Tibial artery (tissue), 4 donors: ENCODE results near the gene LMAN1L.

Source experiments
- DNase-seq, 2 donors: peaks; one replicate each; pipeline ENCODE4 v3.0.0-alpha.2; 2019
- H3K27ac ChIP-seq, 2 donors: fragments of 200-600 bp; sonication (generic) in 1 of 2; 1 replicate in 1 of 2; 2 replicates in 1 of 2; pipeline ENCODE4 v1.5.1; 2018 to 2019; ENCODE audit warnings: mild to moderate bottlenecking in 1 of 2
- H3K27me3 ChIP-seq, 2 donors: fragments of 200-600 bp; sonication (generic) in 1 of 2; one replicate each; pipeline versions ENCODE4 v1.5.1 to v1.6.0; 2016 to 2019
- H3K36me3 ChIP-seq, 3 donors: fragments of 200-600 bp; sonication (generic) in 2 of 3; one replicate each; pipeline ENCODE4 v1.5.1; 2016 to 2019; ENCODE audit warnings: mild to moderate bottlenecking in 2 of 3
- H3K4me1 ChIP-seq, 4 donors: fragments of 200-600 bp; sonication (generic) in 2 of 4; 1 replicate in 3 of 4; 2 replicates in 1 of 4; pipeline ENCODE4 v1.5.1; 2016 to 2019
- H3K4me3 ChIP-seq, 2 donors: fragments of 200-600 bp; sonication (generic) in 1 of 2; 1 replicate in 1 of 2; 2 replicates in 1 of 2; pipeline ENCODE4 v1.5.1; 2018 to 2019; ENCODE audit warnings: mild to moderate bottlenecking in 2 of 2
- H3K9me3 ChIP-seq, 3 donors: fragments of 200-600 bp; sonication (generic) in 1 of 3; one replicate each; pipeline ENCODE4 v1.5.1; 2016 to 2019
- intact Hi-C: fragments of 100-400 bp; cut with DNase I; formaldehyde crosslinking; loops from one replicate; pipeline ENCODE4 v1.15.0; 2023; ENCODE audit warnings: low total_unique reads
- TF ChIP-seq, protein P1 (sequence below), 2 experiments: fragments of 200-600 bp in 1 of 2; fragments of 450-650 bp in 1 of 2; IDR thresholded peaks; one replicate each; pipeline ENCODE4 v1.5.1; 2017 to 2019; ENCODE audit warnings: antibody characterized with exemption in 2 of 2, mild to moderate bottlenecking in 1 of 2, moderate library complexity in 1 of 2

LMAN1L gene

DNA sequence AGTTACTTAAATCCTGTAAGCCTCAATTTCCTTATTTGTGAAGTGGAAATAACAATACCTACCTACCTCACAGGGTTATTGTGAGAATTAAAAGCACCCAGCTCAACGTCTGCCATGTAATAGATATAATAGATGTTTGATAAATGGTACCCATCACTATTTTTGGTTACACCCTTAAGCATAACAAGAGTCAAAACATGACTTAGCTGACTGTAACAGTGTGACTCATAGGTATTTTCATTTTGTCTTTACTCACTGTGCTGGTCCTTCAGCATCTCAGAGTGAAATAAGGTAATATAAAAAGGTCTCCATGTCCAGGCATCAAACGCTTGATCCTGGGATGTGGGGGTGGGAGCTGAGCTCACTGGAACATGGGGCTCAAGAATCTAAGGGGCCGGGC lies 16.9 kb downstream of the LMAN1L start:
- Histone ChIP-seq H3K27ac (no peak overlapping the region), H3K27me3 (peaks cover 0 to 56% of the 10 kb centered on the region in 2 donors), H3K9me3 (no peaks in the 10 kb centered on the region), H3K4me3 (no peak overlapping the region), H3K36me3 (no peaks in the 10 kb centered on the region), H3K4me1 (peaks cover 0 to 8% (median 0%) of the 10 kb centered on the region in 4 donors)
- TF ChIP-seq, protein P1, sequence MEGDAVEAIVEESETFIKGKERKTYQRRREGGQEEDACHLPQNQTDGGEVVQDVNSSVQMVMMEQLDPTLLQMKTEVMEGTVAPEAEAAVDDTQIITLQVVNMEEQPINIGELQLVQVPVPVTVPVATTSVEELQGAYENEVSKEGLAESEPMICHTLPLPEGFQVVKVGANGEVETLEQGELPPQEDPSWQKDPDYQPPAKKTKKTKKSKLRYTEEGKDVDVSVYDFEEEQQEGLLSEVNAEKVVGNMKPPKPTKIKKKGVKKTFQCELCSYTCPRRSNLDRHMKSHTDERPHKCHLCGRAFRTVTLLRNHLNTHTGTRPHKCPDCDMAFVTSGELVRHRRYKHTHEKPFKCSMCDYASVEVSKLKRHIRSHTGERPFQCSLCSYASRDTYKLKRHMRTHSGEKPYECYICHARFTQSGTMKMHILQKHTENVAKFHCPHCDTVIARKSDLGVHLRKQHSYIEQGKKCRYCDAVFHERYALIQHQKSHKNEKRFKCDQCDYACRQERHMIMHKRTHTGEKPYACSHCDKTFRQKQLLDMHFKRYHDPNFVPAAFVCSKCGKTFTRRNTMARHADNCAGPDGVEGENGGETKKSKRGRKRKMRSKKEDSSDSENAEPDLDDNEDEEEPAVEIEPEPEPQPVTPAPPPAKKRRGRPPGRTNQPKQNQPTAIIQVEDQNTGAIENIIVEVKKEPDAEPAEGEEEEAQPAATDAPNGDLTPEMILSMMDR (IDR thresholded peaks at IDR 0.05): no peak
- intact Hi-C loops: no loop called here
- DNase-seq: no peak

DNA sequence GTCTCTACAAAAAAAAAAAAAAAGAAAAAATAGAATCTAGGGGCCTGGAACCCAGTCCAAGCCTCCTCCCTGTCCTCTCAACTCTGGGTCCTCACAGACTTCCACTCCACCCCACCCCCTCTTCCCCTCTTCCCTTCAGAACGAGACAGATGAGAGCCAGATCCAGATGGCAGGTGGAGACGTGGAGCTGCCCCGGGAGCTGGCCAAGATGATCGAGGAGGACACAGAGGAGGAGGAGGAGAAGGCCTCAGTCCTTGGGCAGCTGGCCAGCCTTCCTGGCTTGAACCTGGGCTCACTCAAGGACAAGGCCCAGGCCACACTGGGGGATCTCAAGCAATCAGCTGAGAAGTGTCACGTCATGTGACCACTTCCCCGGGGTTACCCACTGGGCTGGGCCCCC lies 17.4 kb downstream of the LMAN1L start:
- Histone ChIP-seq H3K36me3 (no peaks in the 10 kb centered on the region), H3K4me3 (no peak overlapping the region), H3K27ac (no peak overlapping the region), H3K27me3 (peaks cover 0 to 55% of the 10 kb centered on the region in 2 donors), H3K4me1 (peaks cover 0 to 8% (median 0%) of the 10 kb centered on the region in 4 donors), H3K9me3 (no peaks in the 10 kb centered on the region)
- TF ChIP-seq, protein P1 (IDR thresholded peaks at IDR 0.05): no peak
- DNase-seq: no peak
- intact Hi-C loops: no loop called here

DNA sequence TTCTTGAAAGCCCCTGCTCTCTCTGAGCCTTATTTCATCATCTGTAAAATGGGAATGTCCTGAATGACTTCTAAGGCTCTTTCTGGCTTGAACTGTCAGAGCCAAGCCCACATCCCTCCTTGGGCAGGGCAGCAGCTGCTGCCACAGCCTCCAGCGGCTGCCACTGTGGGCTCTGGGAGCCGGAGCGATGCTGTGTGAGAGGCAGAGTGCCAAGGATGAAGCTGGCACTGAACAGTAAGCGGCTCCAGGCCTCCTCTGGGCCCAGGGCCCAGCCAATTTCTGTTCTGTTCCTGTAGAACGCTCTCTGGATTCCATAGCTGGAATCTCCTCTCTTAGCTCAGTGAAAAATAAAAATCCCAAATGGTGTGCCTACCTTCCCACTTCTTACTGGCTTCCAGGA lies 18.2 kb downstream of the LMAN1L start:
- H3K4me1 ChIP-seq: peaks cover 0 to 8% (median 0%) of the 10 kb centered on the region in 4 donors
- intact Hi-C loops: no loop called here
- peaks cover 0 to 7% (median 0%) of the 10 kb centered on the region in 3 donors for H3K36me3 ChIP-seq
- no peak for DNase-seq
- H3K27me3 ChIP-seq: peaks cover 0 to 50% of the 10 kb centered on the region in 2 donors
- no peaks in the 10 kb centered on the region for H3K9me3 ChIP-seq
- no peak overlapping the region for H3K4me3 ChIP-seq
- H3K27ac ChIP-seq: no peak overlapping the region
- TF ChIP-seq, protein P1 (IDR thresholded peaks at IDR 0.05): no peak

DNA sequence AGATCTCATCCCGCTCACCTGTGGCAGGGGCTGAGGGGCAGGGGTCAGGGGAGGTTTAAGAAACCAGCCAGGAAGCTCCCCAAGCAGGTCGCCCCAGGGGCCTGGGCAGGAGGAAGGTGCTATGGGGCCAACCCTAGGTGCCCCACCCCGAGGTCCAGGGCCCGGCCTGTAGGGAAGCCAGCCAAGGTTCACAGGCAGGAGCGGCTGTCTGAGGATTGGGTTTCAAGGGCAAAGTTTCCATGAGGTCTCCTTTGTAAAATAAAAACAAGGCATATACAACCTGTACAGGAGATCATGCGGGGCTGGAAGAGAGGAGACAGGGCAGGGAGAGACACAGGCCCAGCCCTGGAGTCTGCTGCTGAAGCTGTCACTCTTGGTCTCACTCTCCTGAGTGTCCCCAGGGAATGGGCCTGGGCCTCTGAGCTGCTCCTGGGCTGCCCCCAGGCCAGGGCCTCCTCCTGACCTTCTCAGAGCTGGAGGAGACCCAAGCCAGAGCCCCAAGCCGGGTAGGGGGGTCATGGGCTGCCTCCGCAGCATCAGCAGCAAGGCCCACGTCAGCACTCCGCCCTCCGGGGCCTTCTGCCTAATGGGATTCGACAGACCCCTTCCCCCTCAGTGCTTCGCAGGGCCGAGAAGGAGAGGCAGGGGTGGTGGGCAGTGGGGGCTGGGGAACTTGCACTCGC lies 19.3 kb downstream of the LMAN1L start:
- intact Hi-C loops: no loop called here
- DNase-seq: no peak
- no peaks in the 10 kb centered on the region for H3K4me1 ChIP-seq
- TF ChIP-seq, protein P1 (IDR thresholded peaks at IDR 0.05): no peak
- H3K27me3 ChIP-seq: peaks cover 0 to 39% of the 10 kb centered on the region in 2 donors
- H3K27ac ChIP-seq: no peak overlapping the region
- H3K36me3 ChIP-seq: peaks cover 0 to 18% (median 5%) of the 10 kb centered on the region in 3 donors
- H3K4me3 ChIP-seq: no peak overlapping the region
- H3K9me3 ChIP-seq: no peaks in the 10 kb centered on the region

DNA sequence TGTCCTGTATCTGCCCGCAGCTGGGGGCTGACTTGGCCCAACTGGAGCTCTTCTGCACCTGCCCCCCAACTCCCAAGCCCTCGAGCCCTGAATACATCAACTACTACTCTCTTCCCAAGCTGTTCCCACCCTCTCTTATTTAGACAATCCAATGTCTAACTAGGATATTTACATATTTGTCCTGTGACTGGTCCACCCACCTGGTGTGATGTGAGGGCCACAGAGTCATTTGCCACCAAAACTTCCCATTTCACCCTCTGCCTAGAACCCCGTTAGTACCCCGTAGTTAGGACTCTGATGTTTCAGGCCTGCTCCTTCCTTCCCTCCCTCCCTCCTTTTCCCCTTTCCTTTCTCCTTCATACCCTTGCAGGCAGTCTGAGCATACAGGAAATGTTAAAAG lies 20.2 kb downstream of the LMAN1L start:
- intact Hi-C loops: no loop called here
- Histone ChIP-seq H3K27me3 (peaks cover 0 to 31% of the 10 kb centered on the region in 2 donors), H3K27ac (no peak overlapping the region), H3K36me3 (peaks cover 0 to 26% (median 6%) of the 10 kb centered on the region in 3 donors), H3K9me3 (no peaks in the 10 kb centered on the region), H3K4me1 (no peaks in the 10 kb centered on the region), H3K4me3 (no peak overlapping the region)
- TF ChIP-seq, protein P1 (IDR thresholded peaks at IDR 0.05): no peak
- DNase-seq: no peak
